Activated T-cell treated with anti-CD3 and anti-CD28 coated beads, Interleukin-2, amount 50 U/mL, for 48 hours (primary cell): ENCODE data around the gene CHAF1A.

ENCODE experiments used
- DNase-seq, 2 experiments: peaks; one replicate each; pipeline ENCODE4 v3.0.0-alpha.2; 2020

CHAF1A gene, protein sequence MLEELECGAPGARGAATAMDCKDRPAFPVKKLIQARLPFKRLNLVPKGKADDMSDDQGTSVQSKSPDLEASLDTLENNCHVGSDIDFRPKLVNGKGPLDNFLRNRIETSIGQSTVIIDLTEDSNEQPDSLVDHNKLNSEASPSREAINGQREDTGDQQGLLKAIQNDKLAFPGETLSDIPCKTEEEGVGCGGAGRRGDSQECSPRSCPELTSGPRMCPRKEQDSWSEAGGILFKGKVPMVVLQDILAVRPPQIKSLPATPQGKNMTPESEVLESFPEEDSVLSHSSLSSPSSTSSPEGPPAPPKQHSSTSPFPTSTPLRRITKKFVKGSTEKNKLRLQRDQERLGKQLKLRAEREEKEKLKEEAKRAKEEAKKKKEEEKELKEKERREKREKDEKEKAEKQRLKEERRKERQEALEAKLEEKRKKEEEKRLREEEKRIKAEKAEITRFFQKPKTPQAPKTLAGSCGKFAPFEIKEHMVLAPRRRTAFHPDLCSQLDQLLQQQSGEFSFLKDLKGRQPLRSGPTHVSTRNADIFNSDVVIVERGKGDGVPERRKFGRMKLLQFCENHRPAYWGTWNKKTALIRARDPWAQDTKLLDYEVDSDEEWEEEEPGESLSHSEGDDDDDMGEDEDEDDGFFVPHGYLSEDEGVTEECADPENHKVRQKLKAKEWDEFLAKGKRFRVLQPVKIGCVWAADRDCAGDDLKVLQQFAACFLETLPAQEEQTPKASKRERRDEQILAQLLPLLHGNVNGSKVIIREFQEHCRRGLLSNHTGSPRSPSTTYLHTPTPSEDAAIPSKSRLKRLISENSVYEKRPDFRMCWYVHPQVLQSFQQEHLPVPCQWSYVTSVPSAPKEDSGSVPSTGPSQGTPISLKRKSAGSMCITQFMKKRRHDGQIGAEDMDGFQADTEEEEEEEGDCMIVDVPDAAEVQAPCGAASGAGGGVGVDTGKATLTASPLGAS

DNA sequence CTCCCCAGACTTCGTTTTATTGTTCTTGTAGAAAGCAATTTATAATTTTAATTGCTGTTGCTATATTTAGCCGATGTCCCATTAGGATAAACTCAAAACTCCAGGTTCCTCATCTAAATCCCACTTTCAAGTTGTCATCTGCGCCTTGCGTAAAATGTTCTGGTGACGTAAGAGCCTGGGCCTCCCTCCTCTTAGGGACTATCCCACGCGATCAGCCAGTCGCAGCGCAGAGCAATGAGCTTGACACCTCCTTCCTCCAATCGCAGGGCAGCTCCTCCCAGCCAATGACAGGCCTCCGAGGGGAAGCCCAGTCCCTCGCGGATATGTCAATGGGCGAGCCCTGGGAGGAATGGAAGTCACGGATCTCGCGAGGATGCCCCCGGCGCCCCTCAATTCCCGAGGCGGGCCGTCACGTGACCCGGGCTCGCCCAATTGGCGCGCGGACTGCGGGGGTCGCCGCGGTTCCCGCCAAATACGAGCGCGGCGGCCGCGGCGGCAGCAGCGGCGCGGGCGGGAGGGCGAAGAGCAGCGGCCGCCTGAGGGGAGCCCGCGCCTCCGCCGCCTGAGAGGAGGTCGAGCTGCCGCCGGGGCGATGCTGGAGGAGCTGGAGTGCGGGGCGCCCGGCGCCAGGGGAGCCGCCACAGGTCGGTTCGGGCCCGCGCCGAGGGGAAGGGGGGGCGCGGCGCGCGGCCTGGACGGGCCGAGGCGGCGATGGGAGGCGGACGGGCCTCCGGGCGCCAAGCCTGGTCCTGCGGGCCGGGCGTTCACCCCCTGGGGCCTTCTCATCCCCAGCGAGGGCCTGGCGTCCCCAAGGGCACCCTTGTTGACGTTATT lies at the start of gene CHAF1A:
CHAF1A (plus strand) TSS at position 470 of the 834 bp plus-strand sequence; CDS start at position 593, 123 bp downstream.
- peak; percentile 99 for DNase-seq

DNA sequence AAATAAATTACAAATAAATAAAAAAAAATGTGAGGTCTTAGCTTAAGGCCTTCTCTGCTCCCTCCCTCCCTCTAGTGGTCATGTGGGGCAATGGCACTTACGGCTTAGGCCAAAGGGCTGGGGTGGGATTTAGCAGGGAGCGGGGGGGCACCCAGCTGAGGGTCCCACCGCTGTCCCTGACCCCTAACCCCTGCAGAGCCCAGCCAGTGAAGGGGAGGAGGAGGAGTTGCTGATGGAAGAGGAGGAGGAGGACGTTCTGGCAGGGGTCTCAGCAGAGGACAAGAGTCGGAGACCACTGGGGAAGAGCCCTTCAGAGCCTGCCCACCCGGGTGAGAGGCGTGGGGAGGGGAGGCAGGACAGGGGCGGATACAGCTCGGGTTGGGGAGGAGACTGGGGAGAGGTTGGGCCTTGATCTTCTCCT lies 49.7 kb upstream of the CHAF1A start:
- DNase-seq = peak; percentile 71

DNA sequence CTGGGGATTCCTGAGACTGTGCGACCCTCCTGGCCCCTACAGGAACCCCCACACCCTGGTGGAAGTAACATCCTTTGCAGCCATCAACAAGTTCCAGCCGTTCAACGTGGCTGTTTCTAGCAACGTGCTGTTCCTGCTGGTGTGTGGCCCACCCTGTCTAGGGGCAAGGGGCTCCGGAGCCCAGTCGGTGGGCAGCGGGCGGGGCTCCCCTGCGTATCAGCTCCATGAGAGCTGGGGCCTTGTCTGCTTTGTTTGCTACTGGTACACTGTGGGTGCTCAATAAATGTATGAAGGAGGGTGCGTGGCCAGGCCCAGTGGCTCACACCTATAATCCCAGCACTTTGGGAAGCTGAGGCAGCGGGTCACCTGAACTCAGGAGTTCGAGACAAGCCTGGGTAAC lies 48.2 kb upstream of the CHAF1A start:
- no peak for DNase-seq

DNA sequence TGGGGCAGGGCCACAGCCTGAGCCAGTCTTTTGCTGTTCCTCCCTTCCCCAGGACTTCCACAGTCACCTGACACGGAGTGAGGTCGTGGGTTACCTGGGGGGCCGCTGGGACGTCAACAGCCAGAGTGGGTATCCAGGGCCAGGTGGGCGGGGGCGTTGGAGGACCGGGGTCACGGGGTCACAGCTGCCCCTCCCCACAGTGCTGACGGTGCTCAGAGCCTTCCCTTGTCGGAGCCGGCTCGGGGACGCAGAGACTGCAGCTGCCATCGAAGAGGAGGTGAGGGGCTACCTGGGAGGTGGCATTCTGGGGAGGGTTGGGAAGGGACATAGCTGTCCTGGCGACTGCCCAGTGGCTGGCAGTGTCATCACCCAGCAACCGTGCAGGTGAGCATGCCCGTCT lies 47.5 kb upstream of the CHAF1A start:
- DNase-seq = no peak

DNA sequence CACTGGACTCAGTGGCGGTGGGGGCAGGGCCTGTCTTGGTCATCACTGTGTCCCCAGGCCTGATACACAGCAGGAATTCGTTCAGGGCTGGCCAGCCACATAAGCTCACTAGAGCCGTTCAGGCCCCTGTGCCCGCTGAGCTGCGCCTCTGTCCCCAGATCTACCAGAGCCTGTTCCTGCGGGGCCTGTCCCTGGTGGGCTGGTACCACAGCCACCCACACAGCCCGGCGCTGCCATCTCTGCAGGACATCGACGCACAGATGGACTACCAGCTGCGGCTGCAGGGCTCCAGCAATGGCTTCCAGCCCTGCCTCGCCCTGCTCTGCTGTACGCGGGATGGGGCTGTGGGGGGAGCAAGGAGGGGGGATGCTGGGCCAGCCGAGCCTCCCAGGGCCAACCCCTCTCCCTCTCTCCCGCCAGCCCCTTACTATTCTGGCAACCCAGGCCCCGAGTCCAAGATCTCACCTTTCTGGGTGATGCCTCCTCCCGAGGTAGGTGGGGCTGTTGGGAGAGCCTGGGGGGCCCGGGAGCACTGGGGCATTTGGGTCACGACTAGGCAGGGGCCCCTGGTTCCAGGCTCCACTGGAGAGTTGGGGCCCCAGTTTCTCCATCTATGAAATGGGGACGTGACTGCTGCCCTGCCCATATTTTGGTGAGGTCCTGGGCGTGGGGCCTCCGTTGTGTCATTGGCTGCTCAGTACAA lies 45.2 kb upstream of the CHAF1A start:
- no peak for DNase-seq

DNA sequence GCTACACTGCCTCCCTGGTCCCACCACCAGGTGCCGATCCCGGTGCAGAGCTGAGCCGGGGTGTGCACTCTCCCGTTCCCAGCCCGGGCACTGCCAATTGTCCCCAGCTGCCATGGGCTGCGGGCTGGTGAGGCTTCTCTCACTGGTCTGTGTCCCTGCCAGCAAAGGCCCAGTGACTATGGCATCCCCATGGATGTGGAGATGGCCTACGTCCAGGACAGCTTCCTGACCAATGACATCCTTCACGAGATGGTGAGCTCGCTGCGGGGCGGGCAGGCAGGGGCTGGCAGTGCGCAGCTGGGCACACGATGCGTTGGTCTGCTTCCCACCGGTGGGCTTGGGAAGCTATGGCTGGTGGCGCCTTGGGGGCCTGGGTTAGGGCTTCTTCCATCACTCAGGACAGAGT lies 44.5 kb upstream of the CHAF1A start:
- no peak for DNase-seq

DNA sequence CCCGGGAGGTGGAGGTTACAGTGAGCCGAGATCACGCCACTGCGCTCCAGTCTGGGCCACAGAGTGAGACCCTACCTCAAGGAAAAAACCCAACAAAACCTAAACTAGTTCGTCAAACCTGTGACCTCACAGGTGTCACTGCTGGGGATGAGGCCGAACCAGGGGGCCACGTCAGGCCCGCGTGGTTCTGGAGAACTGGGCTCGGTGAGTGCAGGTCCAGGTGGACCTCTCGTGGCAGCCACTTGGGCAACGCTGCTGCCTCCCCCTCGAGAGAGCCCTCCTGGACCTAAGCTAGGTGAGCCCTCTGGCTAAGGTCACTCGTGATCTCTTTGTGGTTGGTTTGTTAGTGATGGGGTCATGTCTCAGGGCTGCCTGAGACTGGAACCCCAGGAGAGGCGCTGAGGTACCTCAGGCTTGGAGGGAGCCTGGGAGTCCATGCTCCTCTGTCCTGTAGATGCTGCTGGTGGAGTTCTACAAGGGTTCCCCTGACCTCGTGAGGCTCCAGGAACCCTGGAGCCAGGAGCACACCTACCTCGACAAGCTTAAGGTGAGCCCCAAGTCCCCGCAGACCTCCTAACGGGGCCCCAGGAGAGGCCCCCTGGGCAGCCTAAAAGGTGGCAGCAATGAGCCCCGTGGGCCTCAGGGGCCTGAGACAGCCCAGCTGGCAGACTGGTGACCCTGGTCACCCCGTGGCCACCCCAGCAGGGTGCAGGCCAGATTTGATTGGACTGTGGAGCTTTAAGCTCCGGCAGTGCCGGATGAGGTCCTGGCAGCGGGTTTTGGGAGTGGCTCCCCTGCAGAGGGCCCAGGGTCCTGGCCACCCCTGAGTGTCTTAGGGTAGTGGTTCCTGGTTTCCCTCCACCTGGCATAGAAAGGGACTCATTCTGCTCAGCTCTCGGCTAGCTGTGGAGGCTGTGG lies 43.5 kb upstream of the CHAF1A start:
- DNase-seq = no peak

DNA sequence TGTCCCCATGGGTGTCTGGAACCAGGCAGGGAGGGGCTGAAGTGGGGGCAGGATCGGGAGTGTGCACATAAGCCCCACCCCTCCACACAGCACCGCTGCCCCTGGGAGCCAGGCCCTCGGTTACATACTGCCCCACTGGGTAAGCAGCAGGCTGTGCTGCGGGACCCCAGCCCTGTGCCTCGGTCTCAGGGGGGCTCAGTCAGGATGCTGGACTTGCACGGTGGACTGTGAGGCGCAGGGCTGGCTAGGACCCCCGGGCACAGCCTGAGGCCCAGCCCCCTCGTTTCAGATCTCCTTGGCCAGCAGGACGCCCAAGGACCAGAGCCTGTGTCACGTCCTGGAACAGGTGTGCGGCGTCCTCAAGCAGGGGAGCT lies 42.8 kb upstream of the CHAF1A start:
- DNase-seq = no peak

DNA sequence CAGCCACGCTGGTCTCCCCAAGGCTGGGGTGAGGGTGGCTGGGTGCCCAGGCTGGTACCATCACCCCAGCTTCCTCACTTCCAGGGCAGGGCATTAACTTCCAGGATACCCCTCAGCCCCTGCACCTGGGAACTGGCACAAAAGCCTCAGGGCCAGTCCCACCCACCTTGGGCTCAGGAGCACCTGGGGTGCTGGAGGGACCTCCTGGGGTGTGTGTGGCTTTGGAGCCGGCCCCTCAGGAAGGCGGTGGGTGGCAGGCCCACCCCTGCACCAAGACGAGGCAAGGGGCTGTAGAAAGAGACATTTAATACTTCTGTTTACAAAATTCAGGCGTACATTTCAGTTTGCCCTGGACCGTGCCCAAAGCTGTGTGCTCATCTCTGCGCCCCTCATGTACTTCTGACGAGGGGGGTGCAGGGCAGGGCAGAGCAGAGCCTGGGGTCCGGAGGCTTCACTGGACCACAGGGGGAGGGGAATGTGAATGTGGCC lies 42.3 kb upstream of the CHAF1A start:
- DNase-seq = no peak

DNA sequence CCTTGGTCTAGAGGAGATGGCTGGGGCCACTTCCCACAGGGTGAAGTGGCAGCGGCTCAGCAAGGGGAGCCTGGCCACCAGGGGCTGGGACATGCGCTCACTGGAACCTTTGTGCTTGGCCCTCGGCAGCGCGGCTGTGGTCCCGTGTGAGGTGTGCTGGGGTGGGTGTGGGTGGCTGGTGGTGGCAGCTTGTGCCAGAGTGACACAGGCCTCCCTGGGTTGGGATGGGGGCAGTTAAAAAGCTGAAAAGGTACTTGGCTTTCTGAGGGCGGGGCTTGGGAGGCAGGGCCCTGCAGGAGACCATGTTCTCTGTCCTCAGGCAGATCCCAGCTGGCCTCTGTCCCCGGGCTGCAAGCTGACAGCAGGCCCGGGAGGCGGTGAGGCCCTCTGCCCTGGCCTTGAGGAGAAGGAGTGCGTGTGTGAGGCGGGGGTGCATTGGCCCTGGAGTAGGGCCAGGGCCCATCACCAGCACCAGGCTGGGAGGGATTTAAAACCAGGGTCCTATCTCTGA lies 41.7 kb upstream of the CHAF1A start:
- DNase-seq = no peak

DNA sequence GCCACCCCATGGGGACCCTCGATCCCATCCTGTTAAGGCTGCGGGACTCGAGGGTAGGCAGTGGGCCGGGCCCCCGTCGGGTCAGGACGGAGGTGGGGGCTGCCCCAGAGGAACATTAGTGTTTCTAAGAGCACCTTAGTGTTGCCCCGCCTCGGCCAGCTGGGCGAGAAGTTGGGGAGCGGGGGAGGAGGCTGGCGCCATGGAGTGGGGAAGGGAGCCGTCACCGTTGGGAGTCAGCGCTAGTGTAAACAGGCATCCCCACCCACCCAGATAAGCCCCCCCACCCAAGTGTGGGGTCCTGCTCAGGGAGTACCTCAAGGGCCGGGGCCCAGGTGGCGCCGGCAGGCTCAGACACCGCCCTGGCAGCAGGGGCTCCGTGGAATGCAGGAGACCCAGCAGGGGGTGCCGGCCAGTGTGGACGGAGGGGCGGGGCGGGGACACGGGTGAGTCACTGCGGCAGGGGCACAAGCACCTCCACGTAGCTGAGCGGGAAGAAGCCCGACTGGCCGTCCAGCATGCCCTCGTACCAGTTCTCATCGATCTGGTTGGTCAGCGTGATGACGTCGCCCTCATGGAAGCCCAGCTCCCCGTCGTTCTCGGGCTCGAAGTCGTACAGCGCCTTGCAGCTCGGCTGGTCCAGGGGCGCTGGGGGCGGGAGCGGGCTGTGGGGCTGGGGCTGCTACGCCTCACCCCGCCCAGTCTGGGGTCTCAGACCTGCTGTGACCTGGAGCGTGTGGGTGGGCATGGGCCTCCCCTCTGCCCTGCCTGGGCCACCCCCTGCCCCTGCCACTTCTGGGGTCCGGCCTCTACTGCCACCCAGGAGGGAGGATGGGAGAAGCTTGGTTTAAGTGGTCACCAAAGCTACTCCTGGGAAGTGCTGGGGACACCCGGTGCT lies 41.0 kb upstream of the CHAF1A start:
- no peak for DNase-seq

DNA sequence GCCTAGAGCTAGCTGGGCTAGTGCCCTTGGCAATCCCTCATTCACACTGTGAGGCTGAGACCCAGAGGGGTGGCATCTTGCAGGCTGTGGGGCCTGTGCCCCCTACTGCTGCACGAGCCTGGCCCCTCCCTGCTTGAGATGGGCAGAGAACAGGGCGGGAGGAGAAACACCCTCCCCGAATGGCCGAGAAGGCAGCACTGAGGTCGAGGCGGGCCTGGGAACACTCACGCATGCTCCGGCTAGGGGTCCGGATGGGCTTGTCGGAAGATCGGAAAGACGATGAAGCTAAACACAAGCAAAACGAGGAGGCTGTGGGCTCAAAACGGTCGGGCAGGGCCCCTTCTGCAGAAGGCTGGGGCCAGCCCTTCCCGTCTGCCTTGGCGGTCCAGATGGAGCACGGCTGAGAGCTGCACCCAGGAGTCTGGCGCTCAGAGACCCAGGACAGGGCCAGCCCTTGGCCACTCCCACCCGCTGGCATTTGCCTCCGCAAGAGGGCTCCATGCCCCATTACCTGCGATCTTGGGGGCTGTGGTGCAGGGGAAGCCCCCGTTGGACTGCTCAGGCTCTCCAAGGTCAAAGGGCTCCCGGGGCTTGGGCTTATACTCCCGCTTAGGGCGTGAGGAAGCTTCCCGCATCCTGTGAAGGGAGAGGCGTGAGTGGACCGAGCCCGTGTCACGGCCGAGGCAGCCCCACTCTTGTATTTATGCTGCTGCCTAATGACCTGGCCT lies 40.2 kb upstream of the CHAF1A start:
- DNase-seq = no peak

DNA sequence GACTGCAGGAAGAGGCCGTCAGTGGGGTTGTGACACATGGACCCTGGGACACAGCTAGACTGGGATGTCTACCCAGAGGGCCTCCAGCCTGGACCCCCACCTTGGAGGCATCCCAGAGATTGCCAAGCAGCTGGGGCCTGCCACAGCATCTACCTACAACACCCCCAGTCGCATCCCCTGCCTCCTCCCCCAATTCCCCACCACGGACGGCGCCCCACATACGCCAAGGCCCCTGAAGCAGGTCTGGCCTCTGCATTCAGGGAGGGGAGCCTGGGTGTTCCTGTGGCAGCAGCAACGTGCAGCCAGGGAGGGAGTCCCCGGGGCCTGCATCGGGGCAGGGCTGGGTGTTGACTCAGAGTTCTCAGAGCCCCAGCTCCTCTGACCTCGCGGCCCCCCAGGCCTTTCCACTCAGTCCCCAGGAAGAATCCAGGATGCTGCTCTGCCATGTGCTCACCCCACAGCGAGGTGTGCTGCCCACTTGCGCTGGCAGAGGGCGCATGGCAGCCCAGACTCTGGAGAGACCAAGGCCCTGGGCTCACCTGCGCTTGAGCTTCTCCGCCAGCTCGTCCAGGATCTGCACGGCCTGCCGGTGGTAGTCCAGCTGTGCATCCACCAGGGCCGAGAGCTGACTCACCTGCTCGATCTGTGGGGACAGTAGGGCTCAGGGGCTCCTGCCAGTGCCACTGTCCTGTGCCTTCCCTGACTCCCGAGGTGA lies 39.5 kb upstream of the CHAF1A start:
- no peak for DNase-seq

DNA sequence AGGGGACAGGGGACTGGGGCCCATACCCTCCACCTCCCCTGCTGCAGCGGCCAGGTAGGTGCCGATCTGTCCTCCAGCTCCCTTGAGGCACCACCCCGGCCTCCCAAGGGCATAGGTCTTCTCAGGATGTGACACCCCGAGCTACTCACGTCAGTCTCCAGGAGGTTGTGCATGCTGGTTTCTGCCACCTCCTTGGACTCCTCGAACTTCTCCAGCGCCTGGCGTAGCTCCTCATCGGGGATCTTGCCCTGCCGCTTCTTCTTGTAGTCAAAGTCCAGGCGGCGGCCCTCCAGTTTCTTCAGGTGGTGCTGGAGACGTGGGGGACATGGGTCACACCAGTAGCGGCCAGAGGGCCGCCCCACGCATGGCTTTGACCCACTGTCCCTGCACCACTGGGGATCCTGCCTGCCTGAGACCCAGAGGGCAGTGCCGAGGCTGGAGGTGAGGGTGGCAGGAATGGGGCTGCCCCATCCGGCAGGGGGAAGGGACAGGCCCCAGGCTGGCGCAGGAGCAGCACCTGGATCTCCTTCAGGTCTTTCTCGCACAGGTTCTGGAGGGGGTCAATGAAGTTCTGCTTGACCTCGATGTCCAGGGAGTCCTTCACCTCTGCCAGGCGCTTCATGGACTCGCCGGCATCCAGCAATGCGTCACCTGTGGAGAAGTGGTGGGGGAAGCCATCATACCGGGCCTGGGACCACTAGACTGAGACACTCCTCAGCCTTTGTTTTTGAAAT lies 38.7 kb upstream of the CHAF1A start:
- no peak for DNase-seq

DNA sequence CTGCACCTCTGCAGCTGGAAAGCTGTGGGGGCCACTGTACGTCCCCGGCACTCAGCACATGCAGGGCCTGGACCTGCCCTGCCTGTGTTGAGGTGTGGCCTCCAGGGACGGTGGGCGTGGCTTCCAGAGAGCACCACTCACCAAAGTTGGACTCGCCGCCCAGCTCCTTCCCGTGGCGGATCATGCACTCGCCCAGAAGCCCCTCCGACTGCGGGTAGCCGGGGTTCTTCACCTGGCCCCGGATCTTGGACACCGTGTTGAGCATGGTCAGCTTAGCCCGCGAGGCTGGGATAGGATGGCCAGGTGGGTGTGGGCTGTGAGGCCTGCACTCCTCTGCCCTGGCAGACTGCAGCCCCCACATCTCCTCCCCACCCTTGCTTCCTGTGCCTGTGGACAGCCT lies 37.1 kb upstream of the CHAF1A start:
- no peak for DNase-seq

DNA sequence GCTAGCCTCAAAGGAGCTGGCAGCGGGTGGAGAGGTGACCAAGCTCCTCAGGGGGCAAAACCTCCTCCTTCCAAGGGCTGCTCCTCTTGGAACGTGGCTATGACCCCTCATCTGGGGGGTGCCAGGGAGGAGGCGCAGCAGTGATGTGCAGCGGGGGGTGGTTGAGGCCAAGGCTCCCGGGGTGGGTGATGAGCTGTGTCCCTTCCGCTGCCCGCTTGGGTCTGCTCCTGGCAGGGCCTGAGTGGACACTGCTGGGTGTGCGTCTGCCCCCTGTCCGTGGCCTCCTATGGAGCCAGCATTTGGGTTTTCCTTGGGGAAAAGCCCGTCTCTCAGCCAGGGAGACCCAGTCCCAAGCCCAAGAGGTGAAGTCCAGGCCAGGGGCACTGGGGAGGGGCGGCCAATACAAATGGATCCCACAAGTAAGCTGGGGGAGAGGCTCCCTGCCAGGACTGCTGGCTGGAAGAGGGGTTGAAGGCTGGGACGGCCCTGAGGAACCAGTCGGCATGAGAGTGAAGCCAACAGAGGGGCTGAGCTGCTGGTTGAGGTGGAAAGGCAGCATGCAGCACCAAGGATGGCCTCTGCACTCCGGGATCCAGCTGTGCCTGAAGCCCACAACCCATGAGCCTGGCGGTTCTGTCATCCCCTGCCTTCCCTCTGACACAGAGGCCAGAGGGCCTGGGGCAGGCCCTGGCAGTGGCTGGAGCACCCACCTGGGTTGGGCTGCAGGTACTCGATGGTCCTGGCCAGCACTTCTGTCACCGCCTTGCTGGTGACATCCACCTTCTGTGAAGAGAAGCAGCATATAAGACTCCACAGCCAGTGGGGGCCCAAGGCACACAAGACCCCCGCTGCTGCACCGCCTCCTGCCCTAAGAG lies 36.4 kb upstream of the CHAF1A start:
- no peak for DNase-seq
